GM19397 (cell line): ENCODE data around the gene GSC2.

Source experiments
- ATAC-seq: cut with Tn5 transposase; IDR thresholded peaks from one replicate; pipeline ENCODE4 v1.9.1; 2021; ENCODE audit warnings: mild to moderate bottlenecking, moderate library complexity; ENCODE audit not compliant: unreplicated experiment

Gene GSC2

DNA sequence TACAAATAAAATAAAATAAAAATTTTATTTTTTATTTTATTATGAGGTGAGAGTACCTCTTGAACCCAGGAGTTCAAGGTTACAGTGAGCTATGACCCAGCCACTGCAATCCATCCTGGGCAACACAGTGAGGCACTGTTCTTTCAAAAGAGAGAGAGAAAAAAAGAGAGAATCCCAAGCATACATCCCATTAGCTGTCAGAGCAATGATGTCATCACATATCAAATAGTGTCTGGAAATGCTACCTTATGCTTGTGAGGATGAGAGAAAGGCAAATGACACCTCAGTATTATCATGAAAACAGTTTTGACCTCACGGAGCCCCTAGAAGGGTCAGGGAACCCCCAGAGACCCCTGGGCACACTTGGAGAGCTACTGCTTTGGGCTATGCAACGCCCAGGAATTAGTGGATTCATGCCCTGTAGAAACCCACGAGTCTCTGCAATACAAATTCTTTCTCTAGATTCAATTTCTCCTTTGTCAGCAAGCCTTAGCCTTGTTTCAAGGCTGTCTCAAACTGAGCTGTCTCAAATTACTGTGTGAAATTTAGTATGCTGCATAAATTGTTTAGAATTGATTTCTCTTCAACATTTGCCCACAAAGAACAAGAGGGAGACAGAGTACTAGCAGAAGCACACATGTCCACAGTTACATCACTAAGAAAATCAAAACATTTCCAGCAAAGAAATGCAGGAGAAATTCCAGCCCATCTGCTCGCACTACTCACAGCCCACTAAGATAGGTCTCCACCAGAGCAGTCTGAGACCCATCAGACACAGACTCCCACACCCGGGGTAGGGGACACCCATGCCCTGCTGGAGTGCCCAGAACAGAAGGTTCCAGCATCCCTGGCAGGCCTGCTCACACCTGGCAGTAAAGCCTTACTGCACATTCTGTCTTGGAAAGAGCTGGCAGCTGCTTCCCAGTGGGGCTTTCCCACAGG lies 45.9 kb downstream of the GSC2 start:
- no peak for ATAC-seq

DNA sequence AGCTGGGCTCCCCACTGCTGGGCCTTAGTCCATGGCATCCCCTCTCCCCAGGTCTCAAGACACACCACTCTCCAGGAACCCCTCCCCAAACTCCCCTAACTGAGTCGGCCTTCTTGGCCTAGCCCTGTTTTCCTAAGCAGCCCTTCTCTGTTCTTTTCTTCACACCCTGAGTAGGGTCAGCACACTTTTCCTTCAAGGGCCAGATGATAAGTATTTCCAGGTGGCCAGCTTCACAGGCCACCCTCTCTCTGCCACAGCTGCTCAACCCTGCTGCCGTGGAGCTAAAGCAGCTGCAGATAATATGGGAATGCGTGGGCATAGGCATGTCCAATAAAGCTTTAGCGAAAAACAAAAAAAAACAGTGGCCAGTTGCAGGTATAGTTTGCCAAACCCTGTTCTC lies 51.9 kb downstream of the GSC2 start:
- ATAC-seq: no peak

DNA sequence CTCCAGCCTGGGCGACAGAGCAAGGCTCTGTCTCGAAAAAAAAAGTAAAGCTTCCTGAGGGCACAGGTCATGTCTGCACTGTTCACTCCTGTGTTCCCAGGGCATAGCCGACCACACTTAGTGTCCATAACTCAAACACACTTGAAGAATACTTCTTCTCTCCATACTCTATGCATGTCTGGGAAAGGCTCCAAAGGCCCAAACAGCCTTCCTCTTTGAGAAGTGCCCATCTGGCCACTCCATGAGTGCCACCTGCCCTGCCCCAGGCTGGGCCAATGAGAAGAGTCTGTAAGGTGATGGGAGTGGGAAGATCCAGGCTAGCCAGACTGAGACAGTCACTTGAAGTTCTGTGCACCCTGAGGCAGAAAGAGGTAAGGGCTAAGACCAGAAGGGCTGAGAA lies 52.6 kb downstream of the GSC2 start:
- no peak for ATAC-seq
